Spleen (tissue), 11 donors: ENCODE results near the gene TBC1D16. TPM values are rescaled to one million over a fixed set of nuclear protein-coding genes. Genes with fewer than 3 reads are reported as not detected.
A peak's percentile ranks its signal among the peaks of the same experiment; 100 is the strongest.

Experiments
- DNase-seq: peaks from one replicate; pipeline ENCODE4 v3.0.0-alpha.2; 2020
- H3K27ac ChIP-seq, 8 donors: fragments of 200-600 bp; sonication (generic) in 7 of 8; 1 replicate in 4 of 8; 2 replicates in 4 of 8; pipeline versions ENCODE4 v1.5.0 to v1.8.0; 2016 to 2021; ENCODE audit warnings: inconsistent platforms in 4 of 8, mild to moderate bottlenecking in 4 of 8, moderate library complexity in 1 of 8
- H3K27me3 ChIP-seq, 7 donors: fragments of 200-600 bp; sonication (generic) in 6 of 7; replicated peaks in 1 of 7; 1 replicate in 4 of 7; 2 replicates in 3 of 7; pipeline versions ENCODE4 v1.5.0 to v1.8.0; 2016 to 2021; ENCODE audit warnings: inconsistent platforms in 3 of 7, mild to moderate bottlenecking in 1 of 7
- H3K36me3 ChIP-seq, 6 donors: fragments of 200-600 bp; sonication (generic) in 5 of 6; 1 replicate in 4 of 6; 2 replicates in 2 of 6; pipeline versions ENCODE4 v1.5.0 to v1.8.0; 2016 to 2021; ENCODE audit warnings: inconsistent platforms in 2 of 6
- H3K4me1 ChIP-seq, 6 donors: fragments of 200-600 bp; sonication (generic) in 5 of 6; 1 replicate in 3 of 6; 2 replicates in 3 of 6; pipeline versions ENCODE4 v1.5.0 to v1.8.0; 2016 to 2021; ENCODE audit warnings: inconsistent platforms in 3 of 6
- H3K4me3 ChIP-seq, 8 donors: fragments of 200-600 bp; sonication (generic) in 7 of 8; 1 replicate in 4 of 8; 2 replicates in 4 of 8; pipeline versions ENCODE4 v1.5.0 to v1.8.0; 2016 to 2021; ENCODE audit warnings: inconsistent platforms in 4 of 8, mild to moderate bottlenecking in 4 of 8, moderate library complexity in 2 of 8
- H3K9me3 ChIP-seq, 8 donors: fragments of 200-600 bp; sonication (generic) in 7 of 8; 1 replicate in 4 of 8; 2 replicates in 4 of 8; pipeline versions ENCODE4 v1.5.0 to v1.8.0; 2016 to 2021; ENCODE audit warnings: inconsistent platforms in 4 of 8
- CTCF ChIP-seq, 11 experiments: fragments of 200-600 bp in 7 of 11; fragments of 450-650 bp in 4 of 11; sonication (generic) in 4 of 11; IDR thresholded peaks in 8 of 11; conservative IDR thresholded peaks in 3 of 11; 1 replicate in 7 of 11; 2 replicates in 4 of 11; pipeline versions ENCODE4 v1.4.0 to v1.8.0; 2016 to 2021; ENCODE audit warnings: antibody characterized with exemption in 11 of 11, inconsistent platforms in 4 of 11, mild to moderate bottlenecking in 1 of 11
- POLR2A ChIP-seq, 3 donors: fragments of 450-650 bp; IDR thresholded peaks; one replicate each; pipeline ENCODE4 v1.5.1; 2017; ENCODE audit warnings: antibody characterized with exemption in 3 of 3, mild to moderate bottlenecking in 1 of 3
- POLR2AphosphoS5 ChIP-seq, 3 donors: sonication (generic); formaldehyde crosslinking; IDR thresholded peaks; one replicate each; pipeline ENCODE4 v1.5.1; 2017; ENCODE audit warnings: antibody characterized with exemption in 3 of 3
- WGBS, 5 donors: extraction: QIAGEN DNeasy Blood & Tissue Kit in 3 of 5; methylation state at CpG; one replicate each; pipeline versions ENCODE4 v1.1.5 to v1.1.7; 2013 to 2018; 5-methylcytosine and 5-hydroxymethylcytosine counted together
- intact Hi-C: fragments of 100-400 bp; cut with DNase I; formaldehyde crosslinking; loops from one replicate; pipeline ENCODE4 v1.15.0; 2023; ENCODE audit warnings: low total_unique reads
- polyA plus RNA-seq, 3 donors: library from polyadenylated mRNA; stranded (reverse); fragments of 200-250 nt; gene quantifications; one replicate each; pipeline ENCODE4 v1.2.1, GENCODE V29; 2013
- total RNA-seq, 7 donors: library from RNA; depleted of rRNA in 3 of 7; stranded (reverse); fragments of >200 nt in 3 of 7; fragmentation: NEBNext Ultra II Directional in 4 of 7; extraction: Animal tissue kit (Norgen Biotek cat#: 25700) in 4 of 7; gene quantifications; one replicate each; pipeline versions ENCODE4 v1.1.0 to v1.2.1, GENCODE V29; 2016 to 2021
- donor health status: healthy with polysubstance abuse.
- donor health status: DM: no; HTN: no; CAD: no; lungs with moderate emphysema.
- donor health status: DM: no; HTN: no; CAD: no.
- donor health status: Bipolar disorder and iron deficiency.
- donor health status: healthy.
- donor health status: DM: no; HTN: no; CAD: no.
- donor health status: DM: yes; HTN: yes; CAD: no.

Gene TBC1D16
- total and polyA plus RNA-seq, 10 donors: 1.3 to 33.6 (median 15.7) TPM

GRCh38 chr17:79979816-79980215 lies 55.9 kb downstream of the TBC1D16 start:
- Histone ChIP-seq H3K27ac (peak overlapping the region in 4 of 8 donors; percentile 63 to 84 (median 80)), H3K4me3 (no peak overlapping the region), H3K9me3 (no peaks in the 10 kb centered on the region), H3K4me1 (peaks cover 0 to 39% (median 5%) of the 10 kb centered on the region in 6 donors), H3K36me3 (peaks cover 0 to 14% (median 0%) of the 10 kb centered on the region in 6 donors), H3K27me3 (no peaks in the 10 kb centered on the region)
- WGBS, 5 donors: 90 to 98% (median 95%) methylated on average over 10 to 12 of the region's 12 CpGs
- intact Hi-C loops: loop anchor here (10.0 kb wide), 1 partner anchor 135 kb away; no protein-coding TSS in a partner anchor
- TF ChIP-seq POLR2AphosphoS5 (IDR thresholded peaks at IDR 0.05) (no peak), POLR2A (IDR thresholded peaks at IDR 0.05) (no peak), CTCF (IDR thresholded peaks at IDR 0.05 in 8 of 11, conservative IDR thresholded peaks at IDR 0.05 in 3 of 11) (no peak)
- peak; percentile 29 for DNase-seq

DNA sequence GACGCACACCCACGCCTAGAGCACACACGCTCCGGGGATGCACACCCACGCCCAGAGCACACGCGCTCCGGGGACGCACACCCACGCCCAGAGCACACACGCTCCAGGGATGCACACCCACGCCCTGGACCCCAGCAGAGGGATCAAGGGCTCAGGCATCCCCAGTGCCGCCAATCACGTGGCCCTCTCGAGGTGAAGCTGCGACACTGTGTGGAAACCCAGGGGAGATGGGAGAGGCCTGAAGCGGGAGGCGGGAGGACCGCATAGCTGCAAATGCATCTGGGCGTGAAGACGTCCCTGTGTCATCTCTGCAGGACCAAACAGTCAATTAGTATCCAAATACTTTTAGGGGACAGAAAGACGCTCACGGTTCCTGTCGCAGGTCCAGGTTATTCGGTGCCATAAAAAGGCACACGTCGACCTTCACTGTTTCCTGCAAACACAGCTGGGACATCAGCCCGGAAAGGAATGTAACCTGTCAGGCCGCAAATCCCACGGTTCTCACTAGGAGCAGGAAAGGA lies 56.4 kb downstream of the TBC1D16 start:
- Histone ChIP-seq H3K36me3 (peaks cover 0 to 14% (median 0%) of the 10 kb centered on the region in 6 donors), H3K4me1 (peaks cover 0 to 34% (median 5%) of the 10 kb centered on the region in 6 donors), H3K4me3 (no peak overlapping the region), H3K27ac (peak overlapping the region in 5 of 8 donors; percentile 63 to 84 (median 79)), H3K9me3 (no peaks in the 10 kb centered on the region), H3K27me3 (no peaks in the 10 kb centered on the region)
- no peak for DNase-seq
- WGBS, 5 donors: 78 to 89% (median 86%) methylated on average over 16 to 30 of the region's 30 CpGs
- TF ChIP-seq CTCF (IDR thresholded peaks at IDR 0.05 in 8 of 11, conservative IDR thresholded peaks at IDR 0.05 in 3 of 11) (no peak), POLR2AphosphoS5 (IDR thresholded peaks at IDR 0.05) (no peak)
- intact Hi-C loops: no loop called here

DNA sequence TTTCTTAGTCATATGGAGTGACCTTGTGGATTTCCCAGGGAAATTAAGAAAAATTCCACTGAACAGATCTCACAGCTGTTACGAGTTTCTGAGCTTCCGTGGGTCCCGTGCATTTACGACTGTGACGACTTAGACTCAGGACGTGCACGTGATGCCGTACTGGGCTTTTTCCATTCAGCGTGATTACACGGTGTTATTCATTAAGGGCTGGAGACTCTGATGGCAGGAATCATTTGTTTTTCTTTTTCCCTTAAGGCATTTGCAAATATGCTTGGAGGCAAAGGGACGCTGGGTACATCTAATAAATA lies 57.2 kb downstream of the TBC1D16 start:
- no peak overlapping the region for H3K4me3 ChIP-seq
- intact Hi-C loops: no loop called here

More for the DNA sequence above, 57.2 kb downstream of the TBC1D16 start:
- H3K36me3 ChIP-seq: peaks cover 0 to 14% (median 0%) of the 10 kb centered on the region in 6 donors
- WGBS, 5 donors: 70 to 85% (median 77%) methylated on average over 11 of the region's 11 CpGs
- DNase-seq: no peak
- TF ChIP-seq CTCF (IDR thresholded peaks at IDR 0.05 in 8 of 11, conservative IDR thresholded peaks at IDR 0.05 in 3 of 11) (no peak), POLR2A (IDR thresholded peaks at IDR 0.05) (no peak), POLR2AphosphoS5 (IDR thresholded peaks at IDR 0.05) (no peak)
- peak overlapping the region; percentile 45 to 84 (median 70) for H3K27ac ChIP-seq
- no peaks in the 10 kb centered on the region for H3K27me3 ChIP-seq
- no peaks in the 10 kb centered on the region for H3K9me3 ChIP-seq
- H3K4me1 ChIP-seq: peaks cover 0 to 26% (median 3%) of the 10 kb centered on the region in 6 donors
